Activated T-cell treated with anti-CD3 and anti-CD28 coated beads, Interleukin-2, amount 50 U/mL, for 48 hours (primary cell): Measurements from ENCODE around the gene SPACA1.

Experiments used
- DNase-seq, 2 experiments: peaks; one replicate each; pipeline ENCODE4 v3.0.0-alpha.2; 2020

The SPACA1 gene

DNA sequence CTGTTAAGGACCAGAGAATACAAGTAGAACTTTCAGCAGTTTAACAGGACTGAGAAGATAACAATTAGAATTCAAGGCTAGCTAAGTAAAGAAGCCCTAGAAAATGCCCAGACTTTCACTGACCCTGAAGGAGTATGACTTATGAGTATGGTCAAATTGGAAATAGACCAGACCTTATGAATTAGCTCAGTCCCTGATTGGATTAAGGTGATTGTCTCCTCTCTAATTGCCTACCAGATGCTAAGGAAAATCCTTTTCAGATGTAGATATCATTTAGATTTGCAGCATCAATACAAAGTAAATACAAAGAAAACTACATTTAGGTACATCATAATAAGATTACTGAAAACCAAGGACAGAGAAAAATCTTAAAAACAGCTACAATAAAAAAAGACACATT is 59.6 kb downstream of the SPACA1 start:
- DNase-seq: no peak

DNA sequence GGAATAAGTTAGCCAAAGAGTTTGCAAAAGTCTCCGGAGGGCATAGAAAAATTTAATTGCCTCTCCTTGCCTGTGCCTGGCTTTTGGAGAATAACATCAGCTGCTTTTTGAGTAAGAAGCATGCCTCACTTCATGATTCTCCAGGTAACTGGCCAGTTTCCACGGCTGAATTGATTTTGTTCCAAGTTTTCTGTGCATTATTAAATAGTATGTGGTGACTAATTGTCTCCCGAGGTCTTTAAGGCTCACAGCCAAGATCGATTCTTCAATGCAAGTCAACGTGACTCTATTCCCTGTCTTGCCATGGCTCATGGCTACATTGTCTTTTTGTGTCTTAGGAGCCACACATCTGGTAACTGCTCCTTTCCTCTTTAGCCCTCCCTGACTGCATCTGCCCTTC is 64.3 kb downstream of the SPACA1 start:
- DNase-seq: no peak

DNA sequence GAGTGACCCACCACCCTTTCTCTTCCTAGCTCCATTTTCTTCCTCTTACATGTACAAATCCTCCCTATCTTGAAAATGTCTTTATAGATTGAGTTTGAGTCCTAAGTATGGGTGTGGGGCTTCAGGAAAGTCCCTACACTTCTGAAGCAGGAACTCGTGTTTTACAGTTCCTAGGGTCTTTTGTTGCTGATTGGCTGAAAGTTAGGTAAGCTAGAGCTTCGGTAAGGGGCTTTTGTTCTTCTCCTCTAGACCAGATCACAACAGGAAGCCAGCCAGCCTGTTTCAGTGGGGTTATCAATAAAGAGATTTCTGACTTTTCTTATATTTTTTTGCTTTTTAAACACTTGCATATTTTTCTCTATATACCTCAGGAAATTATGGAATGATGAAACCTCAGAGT is 67.2 kb downstream of the SPACA1 start:
- no peak for DNase-seq

DNA sequence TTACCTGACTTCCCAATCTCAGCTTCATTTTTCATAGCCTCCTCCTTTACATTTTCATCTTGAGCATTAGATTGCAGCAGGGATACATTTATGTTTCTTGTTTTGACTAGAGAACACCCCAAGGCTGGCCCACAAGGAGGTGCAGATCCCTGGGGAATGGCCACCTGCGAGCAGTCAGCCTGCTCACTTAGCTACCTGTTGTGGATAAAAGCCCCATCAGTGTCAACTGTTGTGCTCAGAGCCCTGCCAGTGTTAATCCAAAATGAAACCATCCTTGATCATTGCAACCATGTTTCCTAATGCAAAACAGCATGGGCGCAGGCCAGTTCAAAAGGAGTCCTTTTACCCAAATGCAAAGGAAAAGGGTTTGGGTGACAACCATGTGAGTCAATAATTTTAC is 67.7 kb downstream of the SPACA1 start:
- DNase-seq: no peak

DNA sequence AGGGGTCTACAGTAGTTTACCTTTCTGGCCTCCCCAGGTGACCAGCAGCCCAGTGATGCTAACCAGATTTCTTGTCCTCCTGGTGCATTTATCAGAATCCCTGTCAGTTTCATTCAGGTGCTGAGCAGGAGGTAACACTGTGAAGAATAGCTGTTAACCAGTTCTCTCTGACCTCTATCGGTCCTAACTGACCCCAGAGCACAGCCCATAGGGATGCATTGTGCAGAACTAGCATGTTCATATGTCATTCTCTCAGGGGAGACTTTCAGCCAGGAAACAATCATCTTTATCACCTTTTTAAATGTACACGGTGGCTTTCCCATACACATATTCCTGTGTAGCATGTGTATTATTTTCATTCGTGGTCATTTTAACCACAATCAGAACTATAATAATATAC is 68.6 kb downstream of the SPACA1 start:
- DNase-seq: no peak
